Tibial nerve (tissue), 4 donors: ENCODE measurements around the gene SSR1.

ENCODE experiments used
- EP300 ChIP-seq, 2 donors: sonication (generic); formaldehyde crosslinking; IDR thresholded peaks; one replicate each; pipeline ENCODE4 v1.6.1; 2017; ENCODE audit warnings: antibody characterized with exemption in 2 of 2, mild to moderate bottlenecking in 1 of 2
- POLR2A ChIP-seq, 2 donors: fragments of 450-650 bp; IDR thresholded peaks; one replicate each; pipeline ENCODE4 v1.6.1; 2017; ENCODE audit warnings: antibody characterized with exemption in 2 of 2, mild to moderate bottlenecking in 2 of 2, moderate library complexity in 2 of 2
- TF ChIP-seq, protein P1 (sequence below), 5 experiments: fragments of 200-600 bp in 3 of 5; fragments of 450-650 bp in 2 of 5; sonication (generic) in 3 of 5; IDR thresholded peaks; one replicate each; pipeline ENCODE4 v1.5.1; 2016 to 2019; ENCODE audit warnings: antibody characterized with exemption in 5 of 5, mild to moderate bottlenecking in 3 of 5, moderate library complexity in 2 of 5

DNA sequence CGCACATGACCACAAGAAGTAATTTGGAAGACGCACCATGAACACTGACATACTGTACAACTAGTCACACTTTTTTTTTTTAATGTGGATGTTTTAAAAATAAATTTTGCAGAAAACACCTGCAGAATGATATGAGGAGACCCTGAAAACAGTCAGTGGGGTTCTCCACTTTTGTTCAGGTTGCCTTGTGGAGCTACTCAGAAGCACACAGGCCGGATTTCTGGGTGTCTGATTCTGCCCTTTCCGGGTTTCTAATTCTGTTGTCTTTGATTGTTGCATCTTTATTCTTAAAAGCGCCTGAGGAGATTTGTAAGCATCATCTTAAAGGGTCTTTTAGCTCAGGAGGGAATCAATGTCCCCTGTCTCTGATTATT, 74.5 kb downstream of the SSR1 start:
- TF ChIP-seq, protein P1, sequence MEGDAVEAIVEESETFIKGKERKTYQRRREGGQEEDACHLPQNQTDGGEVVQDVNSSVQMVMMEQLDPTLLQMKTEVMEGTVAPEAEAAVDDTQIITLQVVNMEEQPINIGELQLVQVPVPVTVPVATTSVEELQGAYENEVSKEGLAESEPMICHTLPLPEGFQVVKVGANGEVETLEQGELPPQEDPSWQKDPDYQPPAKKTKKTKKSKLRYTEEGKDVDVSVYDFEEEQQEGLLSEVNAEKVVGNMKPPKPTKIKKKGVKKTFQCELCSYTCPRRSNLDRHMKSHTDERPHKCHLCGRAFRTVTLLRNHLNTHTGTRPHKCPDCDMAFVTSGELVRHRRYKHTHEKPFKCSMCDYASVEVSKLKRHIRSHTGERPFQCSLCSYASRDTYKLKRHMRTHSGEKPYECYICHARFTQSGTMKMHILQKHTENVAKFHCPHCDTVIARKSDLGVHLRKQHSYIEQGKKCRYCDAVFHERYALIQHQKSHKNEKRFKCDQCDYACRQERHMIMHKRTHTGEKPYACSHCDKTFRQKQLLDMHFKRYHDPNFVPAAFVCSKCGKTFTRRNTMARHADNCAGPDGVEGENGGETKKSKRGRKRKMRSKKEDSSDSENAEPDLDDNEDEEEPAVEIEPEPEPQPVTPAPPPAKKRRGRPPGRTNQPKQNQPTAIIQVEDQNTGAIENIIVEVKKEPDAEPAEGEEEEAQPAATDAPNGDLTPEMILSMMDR (IDR thresholded peaks at IDR 0.05): no peak
- TF ChIP-seq POLR2A (IDR thresholded peaks at IDR 0.05) (no peak), EP300 (IDR thresholded peaks at IDR 0.05) (no peak)
